Measurements from ENCODE around the gene ATR. TPM values are rescaled to one million over a fixed set of nuclear protein-coding genes. Genes with fewer than 3 reads are reported as not detected.
A peak's percentile ranks its signal among the peaks of the same experiment; 100 is the strongest.

ATR gene
- total RNA-seq, 1 experiment from 2014 or later, result 28.3 TPM

GRCh38 chr3:142530296-142530695 lies 48.2 kb downstream of the ATR start:
- no peaks in the 10 kb centered on the region for H3K9me3 ChIP-seq (ENCODE audit: low read depth, low read length, poor library complexity, severe bottlenecking)
- H3K36me3 ChIP-seq (ENCODE audit: insufficient read depth, low read length, poor library complexity, severe bottlenecking), result peaks cover 20% of the 10 kb centered on the region
- H3K4me1 ChIP-seq (ENCODE audit: insufficient read depth, low read length, poor library complexity, severe bottlenecking), result no peaks in the 10 kb centered on the region
- POLR2A ChIA-PET (ENCODE audit: low non-redundant PET), result no interaction called here
- no peak overlapping the region for H3K27ac ChIP-seq (ENCODE audit: low read depth, low read length, poor library complexity, severe bottlenecking)
- DNase-seq (ENCODE audit: low spot score), result no peak
- CTCF ChIA-PET, result no interaction called here
- H3K4me3 ChIP-seq (ENCODE audit: low read depth, low read length, poor library complexity, severe bottlenecking), result no peak overlapping the region
- no TSS peak for BruUV-seq (replicated peaks)
- no peaks in the 10 kb centered on the region for H3K27me3 ChIP-seq (replicated peaks; ENCODE audit: insufficient read depth, low read depth, low read length, poor library complexity)
- intact Hi-C loops (cut with micrococcal nuclease; ENCODE audit: unreplicated experiment), result no loop called here
- no peak for TF ChIP-seq CTCF (conservative IDR thresholded peaks at IDR 0.05; ENCODE audit: low read depth, low read length)

GRCh38 chr3:142523921-142524566 lies 54.5 kb downstream of the ATR start:
- ChIA-PET POLR2A (ENCODE audit: low non-redundant PET) (no interaction called here), CTCF (no interaction called here)
- no peak for TF ChIP-seq EZH2 (IDR thresholded peaks at IDR 0.05; ENCODE audit: borderline replicate concordance, low read depth, low read length, poor library complexity, severe bottlenecking)
- TF ChIP-seq CTCF (conservative IDR thresholded peaks at IDR 0.05; ENCODE audit: low read depth, low read length), result no peak
- peaks cover 8% of the 10 kb centered on the region for H3K4me1 ChIP-seq (ENCODE audit: insufficient read depth, low read length, poor library complexity, severe bottlenecking)
- H3K4me3 ChIP-seq (ENCODE audit: low read depth, low read length, poor library complexity, severe bottlenecking), result no peak overlapping the region
- BruUV-seq (replicated peaks), result no TSS peak
- peak; percentile 39 for DNase-seq (ENCODE audit: low spot score)
- no peak overlapping the region for H3K27ac ChIP-seq (ENCODE audit: low read depth, low read length, poor library complexity, severe bottlenecking)
- peaks cover 16% of the 10 kb centered on the region for H3K36me3 ChIP-seq (ENCODE audit: insufficient read depth, low read length, poor library complexity, severe bottlenecking)
- H3K27me3 ChIP-seq (replicated peaks; ENCODE audit: insufficient read depth, low read depth, low read length, poor library complexity), result no peaks in the 10 kb centered on the region
- H3K9me3 ChIP-seq (ENCODE audit: low read depth, low read length, poor library complexity, severe bottlenecking), result no peaks in the 10 kb centered on the region
- intact Hi-C loops (cut with micrococcal nuclease; ENCODE audit: unreplicated experiment), result no loop called here

GRCh38 chr3:142509079-142509478 lies 69.5 kb downstream of the ATR start:
- POLR2A ChIA-PET (ENCODE audit: low non-redundant PET), result interaction anchor here (0.6 kb wide), 1 partner anchor 128 kb away, joined by 4 read pairs; no protein-coding TSS in a partner anchor
- H3K4me1 ChIP-seq (ENCODE audit: insufficient read depth, low read length, poor library complexity, severe bottlenecking), result no peaks in the 10 kb centered on the region
- CTCF ChIA-PET, result no interaction called here
- intact Hi-C loops (cut with micrococcal nuclease; ENCODE audit: unreplicated experiment), result no loop called here
- H3K4me3 ChIP-seq (ENCODE audit: low read depth, low read length, poor library complexity, severe bottlenecking), result no peak overlapping the region
- no TSS peak for BruUV-seq (replicated peaks)
- H3K9me3 ChIP-seq (ENCODE audit: low read depth, low read length, poor library complexity, severe bottlenecking), result no peaks in the 10 kb centered on the region
- TF ChIP-seq EZH2 (IDR thresholded peaks at IDR 0.05; ENCODE audit: borderline replicate concordance, low read depth, low read length, poor library complexity, severe bottlenecking) (no peak), CTCF (conservative IDR thresholded peaks at IDR 0.05; ENCODE audit: low read depth, low read length) (no peak)
- no peaks in the 10 kb centered on the region for H3K27me3 ChIP-seq (replicated peaks; ENCODE audit: insufficient read depth, low read depth, low read length, poor library complexity)
- peaks cover 8% of the 10 kb centered on the region for H3K36me3 ChIP-seq (ENCODE audit: insufficient read depth, low read length, poor library complexity, severe bottlenecking)
- no peak for DNase-seq (ENCODE audit: low spot score)
- H3K27ac ChIP-seq (ENCODE audit: low read depth, low read length, poor library complexity, severe bottlenecking), result no peak overlapping the region
